Cardiac muscle cell (in vitro differentiated cells and primary cell): Measurements from ENCODE around the gene REEP5. TPM values are rescaled to one million over a fixed set of nuclear protein-coding genes. Genes with fewer than 3 reads are reported as not detected.
"Not testable (repeated sequence)": the region's sequence is repeated elsewhere in the genome, so short reads cannot be mapped to it uniquely, and the experiment has no call there.

Source experiments
- DNase-seq, 2 donors: peaks; one replicate each; pipeline versions ENCODE4 v3.0.0 to v3.0.0-alpha.2; 2010 to 2017; ENCODE audit warnings: low read depth in 1 of 2, low spot score in 1 of 2
- H3K27ac ChIP-seq: fragments of 200-600 bp; sonication (generic); 2 replicates; pipeline ENCODE4 v1.5.1; 2016
- H3K27me3 ChIP-seq: fragments of 200-600 bp; sonication (generic); 2 replicates; pipeline ENCODE4 v1.6.0; 2016; ENCODE audit warnings: control low read depth
- H3K36me3 ChIP-seq: fragments of 200-600 bp; sonication (generic); 2 replicates; pipeline ENCODE4 v1.5.1; 2016; ENCODE audit warnings: control low read depth
- H3K4me1 ChIP-seq: fragments of 200-600 bp; sonication (generic); 2 replicates; pipeline ENCODE4 v1.8.1; 2017; ENCODE audit warnings: low read depth, mild to moderate bottlenecking, mixed run types
- H3K4me3 ChIP-seq: fragments of 200-600 bp; sonication (generic); 2 replicates; pipeline ENCODE4 v1.5.1; 2016; ENCODE audit warnings: mild to moderate bottlenecking
- H3K9me3 ChIP-seq: fragments of 200-600 bp; sonication (generic); 2 replicates; pipeline ENCODE4 v1.5.1; 2017; ENCODE audit warnings: low read depth, mild to moderate bottlenecking, control low read depth
- polyA plus RNA-seq: library from polyadenylated mRNA; unstranded; fragments of >200 nt; fragmentation: Nextera tagmentation; extraction: Ambion mirVana; gene quantifications from 2 replicates; pipeline ENCODE4 v1.2.1, GENCODE V29; 2016
- total RNA-seq: library from RNA; depleted of rRNA; stranded (reverse); fragments of >200 nt; gene quantifications from 2 replicates; pipeline ENCODE4 v1.2.3, GENCODE V29; 2016
- TF ChIP-seq, protein P1 (sequence below): IDR thresholded peaks from 2 replicates; pipeline ENCODE4 v1.5.1; 2012; ENCODE audit warnings: low read depth, mild to moderate bottlenecking, low read length

Gene REEP5
- total and polyA plus RNA-seq, 2 experiments from 2014 or later: 27.0 to 138 TPM

DNA sequence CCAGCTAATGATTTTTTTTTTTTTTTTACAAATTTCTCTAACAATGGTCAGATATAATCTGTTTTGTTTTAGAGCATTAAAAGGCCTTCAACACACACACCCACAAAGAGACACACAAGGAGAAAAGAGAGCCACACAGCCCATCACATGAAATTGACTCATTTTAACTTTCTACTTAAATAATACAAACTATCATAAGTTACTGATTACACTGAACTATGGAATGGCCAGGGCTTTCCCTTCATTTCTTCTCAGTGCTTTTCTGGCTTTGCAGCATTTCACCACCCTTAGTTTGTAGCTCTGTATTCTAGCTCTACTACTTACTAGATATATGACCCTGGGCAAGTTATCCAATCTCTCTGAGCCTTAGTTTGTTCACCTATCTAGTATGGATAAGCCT is 13.2 kb downstream of the REEP5 start:
- H3K4me1 ChIP-seq: no peaks in the 10 kb centered on the region
- no peak overlapping the region for H3K4me3 ChIP-seq
- no peak for DNase-seq
- no peaks in the 10 kb centered on the region for H3K27me3 ChIP-seq
- no peaks in the 10 kb centered on the region for H3K36me3 ChIP-seq
- H3K27ac ChIP-seq: no peak overlapping the region
- TF ChIP-seq, protein P1, sequence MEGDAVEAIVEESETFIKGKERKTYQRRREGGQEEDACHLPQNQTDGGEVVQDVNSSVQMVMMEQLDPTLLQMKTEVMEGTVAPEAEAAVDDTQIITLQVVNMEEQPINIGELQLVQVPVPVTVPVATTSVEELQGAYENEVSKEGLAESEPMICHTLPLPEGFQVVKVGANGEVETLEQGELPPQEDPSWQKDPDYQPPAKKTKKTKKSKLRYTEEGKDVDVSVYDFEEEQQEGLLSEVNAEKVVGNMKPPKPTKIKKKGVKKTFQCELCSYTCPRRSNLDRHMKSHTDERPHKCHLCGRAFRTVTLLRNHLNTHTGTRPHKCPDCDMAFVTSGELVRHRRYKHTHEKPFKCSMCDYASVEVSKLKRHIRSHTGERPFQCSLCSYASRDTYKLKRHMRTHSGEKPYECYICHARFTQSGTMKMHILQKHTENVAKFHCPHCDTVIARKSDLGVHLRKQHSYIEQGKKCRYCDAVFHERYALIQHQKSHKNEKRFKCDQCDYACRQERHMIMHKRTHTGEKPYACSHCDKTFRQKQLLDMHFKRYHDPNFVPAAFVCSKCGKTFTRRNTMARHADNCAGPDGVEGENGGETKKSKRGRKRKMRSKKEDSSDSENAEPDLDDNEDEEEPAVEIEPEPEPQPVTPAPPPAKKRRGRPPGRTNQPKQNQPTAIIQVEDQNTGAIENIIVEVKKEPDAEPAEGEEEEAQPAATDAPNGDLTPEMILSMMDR: no peak
- H3K9me3 ChIP-seq: no peaks in the 10 kb centered on the region

DNA sequence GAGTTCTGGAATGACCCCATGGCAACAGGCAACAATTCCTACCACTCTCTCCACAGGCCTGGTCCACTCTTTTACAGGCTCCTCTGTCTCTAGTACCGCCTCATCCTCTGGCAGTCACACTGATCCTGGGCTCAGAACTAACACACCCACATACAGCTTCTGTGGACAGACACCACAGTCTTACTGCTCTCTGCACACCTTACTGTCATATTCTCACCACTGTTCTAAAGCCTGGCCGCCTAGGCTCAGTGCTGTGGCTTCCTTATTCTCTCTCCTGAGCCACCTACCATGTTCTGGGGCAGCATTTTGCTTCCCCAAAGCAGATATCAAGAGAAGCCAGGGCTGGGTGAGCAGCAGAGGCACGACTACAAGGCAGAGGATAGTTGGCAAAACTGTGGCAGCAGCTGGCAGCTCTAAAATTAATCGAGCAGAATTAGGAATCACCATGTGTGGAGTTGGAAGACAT is 14.8 kb downstream of the REEP5 start:
- TF ChIP-seq, protein P1: no peak
- no peaks in the 10 kb centered on the region for H3K4me1 ChIP-seq

DNA sequence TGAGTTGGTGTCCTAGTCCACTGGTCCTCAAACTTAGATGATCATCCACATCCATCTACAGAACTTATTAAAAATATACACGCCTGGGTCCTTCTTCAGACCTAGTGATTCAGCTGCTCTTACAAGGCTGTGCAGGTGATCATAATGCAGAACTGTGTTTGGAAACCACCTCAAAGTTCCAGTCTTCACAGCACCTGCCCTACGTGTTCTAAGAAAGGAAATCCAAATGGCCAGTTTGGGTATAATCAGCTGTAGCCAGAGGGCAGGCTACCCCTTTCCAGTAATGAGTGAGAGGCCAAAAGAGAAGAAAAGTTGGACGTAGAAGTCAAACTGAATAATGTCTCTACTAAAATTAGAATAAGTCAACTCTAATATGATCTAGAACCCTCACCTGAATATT is 15.4 kb downstream of the REEP5 start:
- Histone ChIP-seq H3K4me3 (no peak overlapping the region), H3K36me3 (no peaks in the 10 kb centered on the region), H3K9me3 (no peaks in the 10 kb centered on the region), H3K4me1 (no peaks in the 10 kb centered on the region), H3K27ac (no peak overlapping the region), H3K27me3 (no peaks in the 10 kb centered on the region)
- TF ChIP-seq, protein P1: no peak
- DNase-seq: no peak

More for the DNA sequence above, 14.8 kb downstream of the REEP5 start:
- H3K4me3 ChIP-seq: no peak overlapping the region
- H3K36me3 ChIP-seq: no peaks in the 10 kb centered on the region
- no peaks in the 10 kb centered on the region for H3K27me3 ChIP-seq
- no peaks in the 10 kb centered on the region for H3K9me3 ChIP-seq
- DNase-seq: no peak
- H3K27ac ChIP-seq: peak overlapping the region; percentile 12

DNA sequence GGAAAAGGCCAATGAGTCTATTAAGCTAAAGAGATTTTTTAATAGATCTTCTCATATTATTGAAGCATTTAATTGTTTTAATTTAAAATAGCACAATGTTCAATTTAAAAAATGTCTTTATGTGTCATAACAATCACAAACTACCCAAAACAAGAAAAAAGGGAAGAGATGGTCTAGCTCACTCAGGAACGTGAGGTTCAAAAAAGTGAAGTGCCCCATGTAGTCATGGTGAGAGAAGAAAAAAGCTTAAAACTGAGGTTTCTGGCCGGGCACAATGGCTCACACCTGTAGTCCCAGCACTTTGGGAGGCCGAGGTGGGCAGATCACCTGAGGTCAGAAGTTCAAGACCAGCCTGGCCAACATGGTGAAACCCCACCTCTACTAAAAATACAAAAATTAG is 17.0 kb downstream of the REEP5 start:
- not testable (repeated sequence) for H3K36me3 ChIP-seq, H3K4me3 ChIP-seq, H3K27ac ChIP-seq, H3K27me3 ChIP-seq, DNase-seq, H3K9me3 ChIP-seq, H3K4me1 ChIP-seq

DNA sequence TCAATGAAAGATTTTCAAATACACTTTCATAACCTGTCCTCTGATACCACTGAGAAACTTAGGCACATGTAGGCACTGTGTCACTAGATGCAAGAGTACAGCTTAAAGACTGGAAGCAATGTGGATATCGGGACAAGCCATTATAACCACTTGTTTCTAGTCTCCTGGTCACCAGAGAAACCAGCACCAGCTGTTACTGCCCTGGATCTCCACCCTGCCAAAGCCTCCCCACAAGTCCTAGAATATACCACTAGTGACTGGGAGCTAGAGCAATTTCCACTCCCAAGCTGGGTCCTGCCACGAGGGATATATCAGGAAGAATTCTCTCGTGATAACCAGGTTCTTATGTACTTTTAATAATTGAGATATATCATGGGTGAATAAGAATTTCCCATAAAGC is 19.5 kb downstream of the REEP5 start:
- no peaks in the 10 kb centered on the region for H3K9me3 ChIP-seq
- no peak overlapping the region for H3K27ac ChIP-seq

DNA sequence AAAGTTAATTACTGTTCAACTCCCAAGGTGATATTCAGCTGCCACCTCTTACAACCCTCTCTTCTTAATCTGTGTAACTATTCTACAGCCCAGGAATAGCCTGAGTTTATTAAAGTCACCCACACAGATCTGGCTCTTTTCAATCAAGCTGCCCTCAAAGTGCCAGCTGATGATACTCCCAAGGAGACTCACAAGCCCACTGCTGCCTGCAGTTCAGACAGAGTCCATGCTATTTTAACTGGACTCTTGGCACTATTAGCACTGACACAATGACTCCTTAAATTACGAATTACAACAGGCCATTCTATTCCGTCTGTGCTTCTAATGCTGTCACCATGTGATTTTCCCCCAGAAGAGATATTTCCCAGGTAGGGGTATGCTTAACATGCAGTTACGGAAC is 26.3 kb downstream of the REEP5 start:
- Histone ChIP-seq H3K36me3 (peaks cover 14% of the 10 kb centered on the region), H3K4me1 (peaks cover 9% of the 10 kb centered on the region), H3K27ac (peak overlapping the region; percentile 27), H3K27me3 (no peaks in the 10 kb centered on the region), H3K4me3 (no peak overlapping the region), H3K9me3 (no peaks in the 10 kb centered on the region)
- no peak for DNase-seq
- TF ChIP-seq, protein P1: no peak

More for the DNA sequence above, 19.5 kb downstream of the REEP5 start:
- H3K27me3 ChIP-seq: no peaks in the 10 kb centered on the region
- TF ChIP-seq, protein P1: no peak
- H3K4me1 ChIP-seq: no peaks in the 10 kb centered on the region
- H3K4me3 ChIP-seq: no peak overlapping the region
- no peak for DNase-seq
- H3K36me3 ChIP-seq: peaks cover 17% of the 10 kb centered on the region
